ENCODE data around the gene THAP4. TPM values are rescaled to one million over a fixed set of nuclear protein-coding genes. Genes with fewer than 3 reads are reported as not detected.

THAP4 gene
- polyA plus RNA-seq, 3 donors, result 15.1 to 25.9 (median 16.3) TPM

DNA sequence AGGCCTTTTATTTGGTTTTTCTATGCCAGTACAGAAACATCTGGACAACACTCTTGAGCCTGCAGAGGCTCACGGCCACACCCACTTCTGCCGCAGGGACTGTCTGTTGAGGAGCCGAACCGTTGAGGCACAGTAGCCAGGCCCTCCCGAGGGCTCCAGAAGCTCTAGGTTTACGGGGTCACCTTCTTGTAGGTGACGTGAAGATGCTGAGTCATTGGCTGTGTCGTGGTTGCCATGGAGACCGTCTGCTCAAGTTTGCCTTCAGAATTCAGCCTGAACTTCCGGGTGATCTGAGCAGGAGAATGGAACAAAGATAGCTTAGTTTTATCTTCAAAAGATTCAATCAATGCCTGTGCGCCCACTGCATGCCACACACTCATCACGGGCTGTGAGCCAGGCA lies 52.5 kb downstream of the THAP4 start:
- H3K36me3 Mint-ChIP-seq, result peaks cover 60 to 76% of the 10 kb centered on the region in 2 donors
- H3K4me1 Mint-ChIP-seq, result no peaks in the 10 kb centered on the region
- WGBS (ENCODE audit: insufficient coverage), result 96% methylated on average over 12 of the region's 12 CpGs

DNA sequence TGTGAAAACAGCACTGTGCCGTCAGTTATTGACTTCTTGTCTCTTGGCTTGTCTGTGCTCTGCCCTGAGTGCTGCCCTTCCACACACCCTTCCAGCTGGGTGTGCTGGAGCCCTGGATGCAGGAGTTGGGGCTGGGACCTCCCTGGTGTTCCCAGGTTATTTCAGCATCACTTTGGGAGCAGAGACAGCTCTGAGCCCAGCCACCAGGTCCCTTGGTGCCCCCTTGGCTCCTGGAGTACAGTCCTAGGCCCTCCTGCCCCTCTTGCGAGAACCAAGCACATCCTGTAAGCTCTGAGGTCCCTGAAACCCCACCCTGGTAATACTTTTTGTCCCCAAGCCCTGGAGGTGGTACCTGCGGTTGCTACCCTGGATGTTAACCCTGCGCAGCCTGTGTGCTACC lies 54.2 kb downstream of the THAP4 start:
- Histone ChIP-seq H3K27ac (ENCODE audit: low read depth in 1 of 2, low read length in 2 of 2) (no peak overlapping the region), H3K79me2 (ENCODE audit: insufficient read depth, low read length) (no peaks in the 10 kb centered on the region), H3K9ac (ENCODE audit: insufficient read depth, low read length, poor library complexity, severe bottlenecking) (no peak overlapping the region), H2AFZ (ENCODE audit: insufficient read depth, low read depth, low read length, poor library complexity, severe bottlenecking) (no peak overlapping the region), H3K4me3 (replicated peaks in 1 of 3; ENCODE audit: low read depth in 2 of 3, low read length in 3 of 3) (no peak overlapping the region), H3K36me3 (replicated peaks in 1 of 2; ENCODE audit: control insufficient read depth in 1 of 2, insufficient read depth in 2 of 2, low read length in 2 of 2) (peaks cover 22 to 60% of the 10 kb centered on the region in 2 donors), H3K27me3 (ENCODE audit: control insufficient read depth in 2 of 2, insufficient read depth in 2 of 2, low read length in 2 of 2) (no peaks in the 10 kb centered on the region), H3K4me2 (replicated peaks; ENCODE audit: extremely low read depth, low read length, poor library complexity, severe bottlenecking) (no peak overlapping the region), H3K4me1 (ENCODE audit: control insufficient read depth in 1 of 2, insufficient read depth in 2 of 2, low read length in 2 of 2) (no peaks in the 10 kb centered on the region), H4K20me1 (ENCODE audit: insufficient read depth, low read length) (no peaks in the 10 kb centered on the region), H3K9me3 (replicated peaks in 1 of 2; ENCODE audit: control insufficient read depth in 1 of 2, insufficient read depth in 1 of 2, low read length in 2 of 2) (peaks cover 46 to 75% of the 10 kb centered on the region in 2 donors)
- no peak overlapping the region for H3K27ac Mint-ChIP-seq
- no peaks in the 10 kb centered on the region for H3K4me1 Mint-ChIP-seq
- no peaks in the 10 kb centered on the region for H3K27me3 Mint-ChIP-seq (ENCODE audit: low read depth in 3 of 3)
- no peak for TF ChIP-seq CTCF (IDR thresholded peaks at IDR 0.05)
- peaks cover 54 to 72% of the 10 kb centered on the region in 2 donors for H3K36me3 Mint-ChIP-seq
- no peak for DNase-seq
- peaks cover 33 to 66% (median 54%) of the 10 kb centered on the region in 7 donors for H3K9me3 Mint-ChIP-seq
- H3K4me3 Mint-ChIP-seq, result no peak overlapping the region
- intact Hi-C loops (cut with micrococcal nuclease), result no loop called here
- 100% methylated on average over 3 of the region's 4 CpGs for WGBS (ENCODE audit: insufficient coverage)

More for the DNA sequence above, 52.5 kb downstream of the THAP4 start:
- Histone ChIP-seq H3K36me3 (replicated peaks in 1 of 2; ENCODE audit: control insufficient read depth in 1 of 2, insufficient read depth in 2 of 2, low read length in 2 of 2) (peaks cover 22 to 76% of the 10 kb centered on the region in 2 donors), H3K79me2 (ENCODE audit: insufficient read depth, low read length) (no peaks in the 10 kb centered on the region), H3K4me3 (replicated peaks in 1 of 3; ENCODE audit: low read depth in 2 of 3, low read length in 3 of 3) (no peak overlapping the region), H3K4me2 (replicated peaks; ENCODE audit: extremely low read depth, low read length, poor library complexity, severe bottlenecking) (no peak overlapping the region), H3K27ac (ENCODE audit: low read depth in 1 of 2, low read length in 2 of 2) (no peak overlapping the region), H3K27me3 (ENCODE audit: control insufficient read depth in 2 of 2, insufficient read depth in 2 of 2, low read length in 2 of 2) (no peaks in the 10 kb centered on the region), H4K20me1 (ENCODE audit: insufficient read depth, low read length) (no peaks in the 10 kb centered on the region), H3K9ac (ENCODE audit: insufficient read depth, low read length, poor library complexity, severe bottlenecking) (no peak overlapping the region), H3K9me3 (replicated peaks in 1 of 2; ENCODE audit: control insufficient read depth in 1 of 2, insufficient read depth in 1 of 2, low read length in 2 of 2) (peaks cover 50 to 77% of the 10 kb centered on the region in 2 donors), H3K4me1 (ENCODE audit: control insufficient read depth in 1 of 2, insufficient read depth in 2 of 2, low read length in 2 of 2) (no peaks in the 10 kb centered on the region), H2AFZ (ENCODE audit: insufficient read depth, low read depth, low read length, poor library complexity, severe bottlenecking) (no peak overlapping the region)
- Mint-ChIP-seq H3K9me3 (peaks cover 40 to 78% (median 65%) of the 10 kb centered on the region in 7 donors), H3K4me3 (no peak overlapping the region), H3K27ac (no peak overlapping the region), H3K27me3 (ENCODE audit: low read depth in 3 of 3) (no peaks in the 10 kb centered on the region)
- no peak for DNase-seq
- no peak for TF ChIP-seq CTCF (IDR thresholded peaks at IDR 0.05)
- intact Hi-C loops (cut with micrococcal nuclease), result no loop called here

Data from CD14-positive monocyte (primary cell).